HG02763 (cell line): ENCODE results near the gene GPC6.
"Not testable (repeated sequence)": the region's sequence is repeated elsewhere in the genome, so short reads cannot be mapped to it uniquely, and the experiment has no call there.

Experiments used
- ATAC-seq: cut with Tn5 transposase; IDR thresholded peaks from one replicate; pipeline ENCODE4 v1.9.1; 2021; ENCODE audit warnings: mild to moderate bottlenecking, moderate library complexity; ENCODE audit not compliant: unreplicated experiment

Gene GPC6

DNA sequence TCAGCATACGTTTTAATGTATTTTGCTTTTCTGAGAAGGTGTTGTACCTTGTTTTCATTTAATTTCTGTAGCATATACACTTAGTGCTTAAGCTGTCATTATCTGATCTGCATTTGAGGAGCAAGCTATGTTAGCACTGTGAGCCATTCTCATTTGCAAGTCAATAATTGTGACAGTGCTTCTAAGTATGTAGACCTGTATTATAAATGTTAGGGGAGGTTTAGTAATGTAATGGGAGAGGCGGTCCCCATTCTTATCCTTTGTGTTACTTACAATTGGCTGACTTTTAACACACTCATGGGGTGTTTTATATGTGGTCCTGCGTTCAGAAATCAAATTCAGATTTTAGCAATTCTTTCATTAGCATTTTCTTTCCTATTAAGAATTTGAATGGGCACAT lies 90.2 kb downstream of the GPC6 start:
- ATAC-seq, result no peak

DNA sequence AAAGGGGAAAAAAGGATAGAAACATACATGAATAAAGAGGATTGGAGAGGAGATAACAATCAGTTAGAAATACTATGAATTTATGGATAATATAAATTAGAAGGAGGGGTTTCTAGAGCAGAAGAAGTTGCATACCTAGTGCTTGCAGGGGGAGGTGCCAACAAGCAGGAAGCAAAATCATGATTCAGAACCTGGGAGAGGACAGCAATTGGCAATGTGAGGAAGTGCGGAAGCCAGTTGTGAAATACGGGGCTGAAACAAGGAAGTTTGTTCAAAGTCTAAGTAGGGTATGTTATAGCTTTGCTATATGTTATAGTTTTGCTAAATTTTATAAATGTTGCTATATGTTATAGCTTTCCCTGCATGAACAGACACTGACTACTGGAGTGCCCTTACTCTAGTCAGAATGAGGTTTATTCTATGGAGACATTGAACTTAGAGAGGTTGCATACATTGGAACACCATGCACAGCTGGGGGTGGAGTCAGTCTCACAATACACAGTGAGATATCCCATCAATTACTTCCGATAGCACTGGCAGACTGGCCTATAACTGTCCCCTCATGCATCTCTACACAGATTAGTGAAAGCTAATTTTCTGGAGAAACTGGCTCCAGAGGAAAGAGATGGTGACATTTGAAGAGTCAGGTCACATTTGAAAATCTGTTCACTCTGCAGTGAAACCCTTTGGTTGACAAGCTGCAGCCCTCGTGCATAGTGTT lies 92.1 kb downstream of the GPC6 start:
- ATAC-seq, result no peak

DNA sequence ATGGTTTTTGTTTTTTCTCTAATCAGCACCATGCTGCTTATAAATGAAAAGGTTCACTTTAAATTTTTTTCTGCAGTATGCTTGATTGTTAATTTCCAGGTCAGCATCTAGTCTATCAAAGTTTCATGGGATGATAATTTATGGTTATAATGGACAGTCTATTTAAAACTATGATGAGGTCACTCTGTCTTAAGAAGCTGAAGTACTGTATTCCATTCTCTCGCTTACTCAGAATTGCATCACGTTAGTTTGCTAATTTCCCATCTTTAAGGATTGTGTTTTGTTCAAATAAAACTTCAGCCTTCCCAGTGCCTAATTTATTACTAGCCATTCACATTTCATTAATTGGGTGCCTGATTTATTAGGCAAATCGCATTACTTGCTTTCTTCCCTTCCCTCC lies 94.3 kb downstream of the GPC6 start:
- ATAC-seq, result no peak

DNA sequence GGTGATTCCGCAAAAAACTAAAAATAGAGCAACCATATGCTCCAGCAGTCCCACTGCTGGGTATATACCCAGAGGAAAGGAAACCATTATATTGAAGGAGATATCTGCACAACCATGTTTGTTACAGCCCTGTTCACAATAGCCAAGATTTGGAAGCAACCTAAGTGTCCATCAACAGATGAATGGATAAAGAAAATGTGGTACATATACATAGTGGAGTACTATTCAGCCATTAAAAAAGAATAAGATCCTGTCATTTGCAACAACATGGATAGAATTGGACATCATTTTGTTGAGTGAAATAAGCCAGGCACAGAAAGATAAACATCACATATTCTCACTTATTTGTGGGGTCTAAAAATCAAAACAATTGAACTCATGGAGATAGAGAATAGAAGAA lies 97.3 kb downstream of the GPC6 start:
- ATAC-seq, result not testable (repeated sequence)

DNA sequence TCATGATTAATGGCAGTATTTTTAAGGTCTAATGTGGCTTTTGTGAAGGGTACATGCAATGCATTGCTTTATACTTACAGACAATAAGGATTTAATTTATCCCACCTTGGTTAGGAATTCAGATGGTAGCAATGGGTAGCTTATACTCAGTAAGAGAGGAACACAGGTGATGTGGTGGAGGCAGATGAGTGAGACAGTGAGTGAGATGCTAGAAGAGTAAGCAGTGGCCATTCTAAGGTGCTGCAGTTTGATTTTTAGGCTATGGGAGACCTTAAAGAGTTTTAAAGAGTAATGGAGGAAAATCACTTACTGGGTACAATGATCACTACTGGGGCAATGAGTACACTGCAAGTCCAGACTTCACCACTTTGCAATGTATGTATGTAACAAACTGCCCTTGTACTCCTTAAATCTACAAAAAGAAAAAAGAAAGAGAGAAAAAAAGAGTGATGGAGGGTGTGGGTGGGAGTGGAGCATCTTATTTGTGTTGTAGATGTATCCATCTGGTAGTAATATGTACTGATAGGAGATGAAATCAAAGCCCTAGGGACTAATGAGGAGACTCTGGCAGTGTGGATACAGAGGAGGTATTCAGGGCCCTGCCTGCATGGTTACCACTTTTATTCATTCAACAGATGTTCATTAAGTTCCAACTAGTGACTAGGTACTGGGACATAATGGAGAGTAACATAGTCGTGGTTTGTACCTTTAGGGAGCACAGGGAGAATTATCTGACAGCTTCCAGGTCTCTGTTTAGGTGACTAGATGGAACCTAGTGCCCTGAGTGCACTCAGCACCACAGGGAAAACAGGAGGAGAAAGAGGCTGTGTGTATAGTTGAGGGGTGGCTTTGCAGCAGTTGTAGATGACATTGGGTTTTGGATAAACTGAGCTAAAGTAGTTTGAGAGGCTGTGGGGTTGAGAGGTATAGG lies 99.0 kb downstream of the GPC6 start:
- ATAC-seq, result no peak

DNA sequence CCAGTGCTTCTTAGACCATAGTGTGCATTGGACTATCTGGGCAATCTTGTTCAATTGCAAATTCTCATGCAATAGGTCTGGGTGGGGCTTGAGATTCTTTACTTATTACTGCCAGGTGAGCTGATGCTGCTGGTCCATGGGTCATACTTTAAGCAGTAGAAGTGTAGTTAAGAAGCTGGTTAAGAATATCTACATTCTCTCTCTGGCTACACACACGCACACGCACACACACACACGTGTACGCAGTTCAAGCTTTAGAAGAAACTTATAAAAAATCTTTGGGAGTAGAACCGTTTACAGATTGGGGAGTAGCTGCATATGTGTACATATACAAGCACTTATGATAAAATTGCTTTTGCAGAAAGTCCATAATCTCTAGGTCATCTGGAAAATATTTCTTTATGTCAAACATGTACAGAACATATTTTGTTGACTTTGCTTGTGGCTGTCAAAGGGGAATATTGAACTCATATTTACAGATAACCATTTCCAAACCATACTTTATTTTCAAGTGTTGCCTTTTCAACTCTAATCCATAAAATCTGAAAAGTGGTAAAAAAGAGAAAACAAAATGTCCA lies 99.7 kb downstream of the GPC6 start:
- ATAC-seq, result no peak

DNA sequence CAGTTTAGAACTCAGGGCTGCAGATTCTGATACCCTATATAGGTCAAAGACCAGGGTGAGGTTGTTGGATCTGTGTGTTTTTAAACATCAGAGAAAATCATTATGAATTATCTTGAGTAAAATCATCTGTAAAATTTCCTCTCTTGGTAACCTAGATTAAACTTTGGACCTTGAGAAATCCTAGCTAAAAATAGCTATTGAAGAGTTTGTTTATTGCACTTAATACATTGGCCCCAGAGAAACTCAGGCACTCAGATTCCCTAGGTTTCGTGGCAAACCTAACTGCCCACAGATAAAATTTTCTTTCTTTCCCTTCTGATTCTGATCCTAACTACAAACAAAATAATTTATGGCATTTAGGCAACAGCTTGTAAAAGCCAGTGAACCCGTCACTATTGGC lies 102.3 kb downstream of the GPC6 start:
- ATAC-seq, result no peak

DNA sequence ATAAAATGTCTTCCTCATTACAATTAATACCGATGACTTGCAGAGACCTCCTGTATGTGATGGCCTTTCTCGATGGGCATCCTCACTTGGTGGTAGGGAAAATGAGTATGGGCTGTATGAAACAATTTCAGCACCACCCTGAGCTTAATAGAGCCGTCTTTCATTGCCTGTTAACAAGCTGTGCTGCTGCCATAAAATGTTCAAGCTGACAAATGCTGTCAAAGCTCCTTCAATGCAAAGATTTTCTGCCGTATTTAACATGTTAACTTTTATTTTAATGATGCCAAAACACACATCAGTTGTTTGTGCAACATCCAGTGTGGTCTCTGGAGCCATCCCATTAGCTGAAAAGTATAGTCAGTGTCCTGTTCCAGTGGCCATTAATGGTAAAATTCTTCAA lies 110.1 kb downstream of the GPC6 start:
- no peak for ATAC-seq

DNA sequence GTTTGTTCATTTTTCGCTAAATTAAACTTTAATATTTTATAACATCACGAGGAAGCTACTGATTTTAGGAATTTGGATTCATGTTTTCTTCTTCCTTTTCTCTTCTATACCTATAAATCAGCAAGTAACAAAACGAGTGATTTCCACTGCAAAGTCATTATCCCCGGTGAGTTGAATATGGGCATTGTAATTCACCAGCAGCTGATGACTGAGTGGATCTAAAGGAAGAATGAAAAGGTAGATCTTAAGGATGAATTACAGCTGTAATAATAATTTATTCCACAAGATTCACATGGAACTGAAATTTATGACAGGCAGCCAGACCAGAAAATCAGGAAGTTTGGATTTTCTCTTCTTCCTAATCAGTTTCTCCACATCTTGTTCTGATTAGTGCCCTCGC lies 111.4 kb downstream of the GPC6 start:
- ATAC-seq, result no peak

DNA sequence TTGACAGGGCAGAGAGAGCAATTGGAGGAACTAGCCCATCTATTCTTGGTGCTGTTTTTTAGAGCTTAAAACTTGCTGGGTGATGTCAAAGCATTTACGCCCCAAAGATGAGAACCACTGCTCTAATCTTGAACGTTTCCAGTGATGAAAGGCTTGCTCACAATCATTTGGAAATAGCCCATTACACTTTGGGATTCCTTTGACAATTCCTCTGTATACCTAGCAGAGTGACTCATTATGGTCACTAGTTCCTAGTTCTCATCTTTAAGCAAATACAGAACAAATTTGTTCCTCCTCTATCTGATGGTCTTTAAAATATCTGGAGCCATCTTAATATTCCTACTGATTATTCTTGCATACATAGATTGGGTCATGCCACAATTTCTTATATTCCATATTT lies 112.3 kb downstream of the GPC6 start:
- no peak for ATAC-seq

DNA sequence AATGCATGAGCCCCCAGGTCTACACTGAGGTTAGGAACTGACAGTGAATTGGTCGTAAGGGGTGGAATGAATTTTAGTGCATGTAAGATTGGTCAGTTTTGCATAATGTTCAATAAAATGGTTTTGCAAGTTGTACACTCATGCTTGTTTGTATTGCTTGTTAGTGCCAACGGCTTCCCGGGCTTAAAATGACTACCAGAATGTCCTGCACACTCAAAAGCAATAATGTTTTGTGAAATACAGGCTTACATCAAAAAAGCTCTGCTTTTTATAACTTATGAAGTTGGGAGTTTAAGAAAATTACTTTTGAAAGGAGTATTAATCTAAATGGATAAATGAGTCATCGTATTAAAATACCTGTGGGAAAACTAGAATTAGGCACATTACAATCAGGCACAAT lies 112.9 kb downstream of the GPC6 start:
- no peak for ATAC-seq

DNA sequence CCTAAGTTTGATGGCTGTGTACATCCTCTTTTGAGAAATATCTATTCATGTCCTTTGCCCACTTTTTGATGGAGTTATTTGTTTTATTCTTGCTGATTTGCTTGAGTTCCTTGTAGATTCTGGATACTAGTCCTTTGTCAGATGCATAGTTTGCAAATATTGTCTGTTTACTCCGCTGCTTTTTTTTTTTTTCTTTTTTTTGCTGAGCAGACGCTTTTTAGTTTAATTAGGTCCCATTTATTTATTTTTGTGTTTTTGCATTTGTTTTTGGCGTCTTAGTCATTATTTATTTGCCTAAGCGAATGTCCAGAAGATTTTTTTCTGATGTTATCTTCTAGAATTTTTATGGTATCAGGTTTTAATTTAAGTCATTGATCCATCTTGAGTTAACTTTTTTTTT lies 114.9 kb downstream of the GPC6 start:
- no peak for ATAC-seq

DNA sequence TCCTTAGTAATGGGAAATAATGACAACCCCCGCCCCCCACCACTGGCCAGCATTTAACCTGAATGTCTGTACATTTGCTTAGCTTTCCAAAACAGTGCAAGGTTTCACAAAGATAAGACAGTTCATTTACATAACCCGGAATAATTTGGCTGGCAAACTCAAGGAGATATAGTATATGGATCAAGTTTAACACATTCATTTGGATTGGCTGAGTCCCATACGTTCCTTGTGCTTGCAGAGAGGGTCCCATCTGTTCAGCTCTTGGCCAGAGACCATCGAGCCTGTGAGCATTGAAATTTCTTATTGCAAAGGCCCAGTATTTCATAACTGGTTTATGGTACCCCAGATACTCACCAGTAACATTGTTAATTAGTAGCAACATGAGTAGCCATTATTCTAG lies 116.5 kb downstream of the GPC6 start:
- no peak for ATAC-seq

DNA sequence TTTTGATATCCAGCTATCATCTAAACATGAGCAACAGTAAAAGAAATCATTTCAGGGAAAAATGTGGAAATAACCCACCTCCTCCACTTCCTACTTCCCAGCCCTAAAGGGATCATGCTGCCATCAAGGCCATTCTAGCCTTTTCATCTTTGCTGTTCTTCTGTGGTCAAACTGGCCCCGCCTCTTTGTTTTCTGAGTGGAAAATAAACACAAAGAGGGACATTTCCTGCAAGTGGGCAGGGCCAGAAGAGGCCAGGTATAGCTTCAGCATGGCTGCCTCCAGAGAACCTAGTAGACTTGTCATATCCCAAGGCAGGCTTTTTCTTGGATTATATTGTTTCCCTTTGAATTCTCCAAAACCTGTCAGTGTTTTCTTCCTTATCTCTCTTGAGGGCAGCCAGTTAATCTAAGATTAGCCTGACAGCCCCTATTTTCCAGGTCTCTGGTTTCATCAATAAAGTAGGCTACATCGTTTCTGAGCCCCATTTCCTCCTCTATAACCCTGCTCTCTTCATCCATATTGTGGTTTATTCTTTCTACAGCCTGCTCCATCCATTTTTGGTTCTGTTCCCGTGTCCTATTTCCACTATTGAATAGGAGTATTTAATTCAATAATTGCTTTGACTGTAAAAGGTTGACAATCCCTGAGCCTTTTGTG lies 117.6 kb downstream of the GPC6 start:
- ATAC-seq, result no peak

DNA sequence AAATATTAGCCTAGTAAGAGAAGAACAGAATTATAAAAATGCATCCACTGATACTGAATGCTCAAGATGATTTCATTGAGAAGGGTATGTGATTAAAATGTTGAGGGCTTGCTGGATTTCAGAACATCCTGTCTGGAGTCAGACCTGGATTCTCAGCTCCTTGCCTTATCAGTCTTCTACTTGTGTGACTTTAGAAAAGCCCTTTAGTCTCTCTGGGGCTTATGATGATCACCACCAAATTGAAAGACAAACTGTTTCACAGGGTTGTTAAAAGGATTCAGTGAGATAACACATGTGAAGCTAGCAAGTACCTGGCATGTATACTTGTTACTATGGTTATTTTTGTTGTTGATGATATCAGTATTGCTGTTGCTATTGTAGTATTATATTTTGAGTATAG lies 118.4 kb downstream of the GPC6 start:
- ATAC-seq, result no peak

DNA sequence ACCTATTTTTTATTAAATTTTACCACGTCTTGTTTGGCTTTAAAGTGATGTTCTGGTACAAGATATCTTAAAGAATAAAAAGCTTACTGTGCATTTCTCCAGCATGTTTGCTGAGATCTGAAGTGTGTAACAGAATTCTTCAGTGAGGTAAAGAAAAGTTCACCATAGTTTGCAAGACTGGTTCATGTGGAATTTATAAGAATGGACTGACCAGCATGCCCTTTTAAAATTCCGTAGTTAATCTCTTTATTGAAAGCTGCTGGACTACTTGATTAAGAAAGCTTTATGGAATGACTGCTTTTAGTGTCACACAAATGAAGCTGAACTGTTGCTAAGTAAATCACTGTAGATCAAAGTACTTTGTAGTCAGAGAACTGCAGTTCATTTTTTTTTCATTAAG lies 119.2 kb downstream of the GPC6 start:
- no peak for ATAC-seq

DNA sequence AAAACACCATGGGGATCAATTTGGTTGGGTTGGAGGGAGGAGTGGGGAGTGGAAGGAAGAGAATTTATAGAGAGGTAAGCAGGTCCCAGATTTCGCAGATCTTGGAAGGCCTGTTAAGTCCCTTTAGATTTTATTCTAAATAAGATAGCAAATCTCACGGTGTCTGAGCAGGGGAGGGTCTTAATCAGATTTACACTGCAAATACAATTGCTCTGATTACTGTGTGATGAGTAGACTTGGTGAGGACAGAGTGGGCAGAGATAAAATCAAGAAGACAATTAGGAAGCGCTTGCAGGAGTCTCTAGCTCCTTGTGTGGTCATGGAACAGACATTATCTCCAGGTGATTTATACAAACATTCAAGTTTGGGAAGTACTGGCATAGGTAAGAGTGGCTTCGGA lies 126.0 kb downstream of the GPC6 start:
- no peak for ATAC-seq

DNA sequence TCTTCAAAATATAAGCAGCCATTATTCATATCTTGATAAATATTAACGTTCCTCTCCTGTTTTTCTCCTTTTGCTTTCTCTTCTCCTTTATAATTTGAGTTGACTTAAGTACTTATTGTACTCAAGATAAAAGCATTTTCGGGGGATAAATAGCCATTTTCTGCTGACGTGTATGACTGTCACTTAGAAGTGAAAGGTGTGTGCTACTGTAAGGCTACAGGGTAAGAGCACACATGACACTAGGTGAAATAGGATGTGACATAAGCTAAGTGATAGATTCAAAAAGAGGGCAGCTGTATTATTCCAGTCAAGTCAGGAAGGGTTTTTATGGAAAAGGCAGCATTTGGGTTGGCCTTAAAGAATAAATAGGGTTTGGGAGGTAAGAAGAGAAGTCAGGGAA lies 128.5 kb downstream of the GPC6 start:
- ATAC-seq, result no peak

DNA sequence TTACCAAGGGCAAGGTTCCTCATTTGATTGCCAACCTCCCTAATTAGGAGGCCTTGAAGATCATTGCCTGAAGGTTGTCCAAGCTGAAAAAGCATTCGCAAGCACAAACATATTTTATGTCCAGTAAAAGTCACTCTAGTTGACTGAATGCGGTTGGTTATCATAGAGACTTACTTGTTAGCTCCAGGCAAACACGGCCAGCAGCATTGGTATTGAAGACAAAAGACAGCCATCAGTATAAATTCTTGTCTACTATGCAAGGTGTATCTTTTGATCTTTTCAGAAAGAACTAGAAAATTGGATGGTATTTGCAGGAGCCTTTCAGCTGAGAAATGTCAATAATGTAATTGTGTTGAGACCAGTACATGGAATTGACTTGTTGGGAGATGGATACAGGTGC lies 129.9 kb downstream of the GPC6 start:
- no peak for ATAC-seq

DNA sequence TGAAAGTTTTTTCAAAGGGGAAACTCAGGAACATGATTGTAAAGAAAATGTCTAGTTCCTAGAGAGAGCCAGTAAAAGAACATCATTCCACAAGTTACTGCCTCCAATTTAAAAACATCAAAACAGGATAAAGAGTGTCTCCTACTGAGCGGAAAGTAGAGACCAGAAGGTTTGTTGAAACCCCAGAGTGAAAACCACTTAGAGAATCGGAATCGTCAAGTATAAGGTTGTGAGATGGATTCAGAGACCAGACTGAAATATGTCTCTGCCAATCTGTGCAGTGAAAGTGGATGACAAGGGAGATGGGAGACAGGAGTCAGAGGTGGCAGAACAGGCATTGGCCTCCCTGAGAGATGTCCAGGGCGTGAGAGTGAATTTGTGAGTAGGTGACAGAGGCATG lies 133.4 kb downstream of the GPC6 start:
- ATAC-seq, result no peak

DNA sequence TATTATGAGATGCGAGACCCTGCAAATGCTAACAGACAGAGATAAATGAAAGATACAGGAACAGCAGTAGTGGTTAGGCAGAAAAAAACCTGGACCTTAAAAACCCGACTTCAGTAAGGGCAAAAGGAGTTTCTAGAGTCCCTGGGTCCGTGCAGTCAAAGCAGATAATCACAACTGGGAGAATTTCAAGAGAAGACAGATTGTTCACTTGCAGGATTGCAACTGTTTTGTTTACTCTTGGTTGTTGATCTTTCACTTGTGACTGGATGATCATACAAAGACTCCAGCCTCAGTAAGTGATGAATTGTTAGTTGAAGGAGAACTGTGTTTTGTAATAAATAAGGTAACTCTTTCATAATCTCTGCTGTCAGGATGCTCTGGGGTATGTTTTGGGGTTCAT lies 135.1 kb downstream of the GPC6 start:
- no peak for ATAC-seq

DNA sequence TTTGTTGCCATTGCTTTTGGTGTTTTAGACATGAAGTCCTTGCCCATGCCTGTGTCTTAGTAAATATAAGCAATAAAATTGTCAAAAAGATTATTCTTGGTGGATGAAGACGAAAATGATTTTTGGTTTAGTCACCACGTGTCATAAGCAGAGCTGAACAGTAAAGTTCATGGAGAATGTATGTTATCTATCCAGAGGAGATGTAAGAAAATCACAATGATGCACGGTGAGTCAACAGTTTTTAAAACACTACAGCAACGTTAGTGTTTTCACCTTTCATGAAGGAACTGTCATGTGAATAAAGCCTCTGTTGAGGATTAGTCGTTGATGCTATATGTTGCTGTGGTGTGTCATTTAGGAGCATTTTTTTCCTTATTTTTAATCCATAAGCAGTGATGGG lies 137.6 kb downstream of the GPC6 start:
- ATAC-seq, result no peak
